Breast epithelium (tissue), 3 donors: Measurements from ENCODE around the gene CAMK2D.

Source experiments
- CTCF ChIP-seq, 3 donors: fragments of 450-650 bp; IDR thresholded peaks; one replicate each; pipeline ENCODE4 v1.5.1; 2016 to 2017; ENCODE audit warnings: antibody characterized with exemption in 3 of 3, mild to moderate bottlenecking in 3 of 3, moderate library complexity in 3 of 3
- POLR2A ChIP-seq: fragments of 450-650 bp; IDR thresholded peaks from one replicate; pipeline ENCODE4 v1.6.1; 2016; ENCODE audit warnings: antibody characterized with exemption, mild to moderate bottlenecking, moderate library complexity
- POLR2AphosphoS5 ChIP-seq, 3 donors: sonication (generic); formaldehyde crosslinking; IDR thresholded peaks; one replicate each; pipeline ENCODE4 v1.6.1; 2017; ENCODE audit warnings: antibody characterized with exemption in 3 of 3

- no peak for TF ChIP-seq CTCF (IDR thresholded peaks at IDR 0.05)
- TF ChIP-seq POLR2AphosphoS5 (IDR thresholded peaks at IDR 0.05) = no peak
- TF ChIP-seq POLR2A = no peak
These were observed 281.4 kb downstream of the CAMK2D start for GRCh38 chr4:113480109-113480508.
